B cell (primary cell): ENCODE data around the gene RAI1.

Experiments used
- CTCF ChIP-seq: fragments of 200-600 bp; IDR thresholded peaks from one replicate; pipeline ENCODE4 v1.8.0; 2022; ENCODE audit warnings: antibody characterized with exemption, mild to moderate bottlenecking
- EZH2 ChIP-seq: IDR thresholded peaks from 2 replicates; pipeline ENCODE4 v1.6.1; 2012; ENCODE audit warnings: borderline replicate concordance, low read depth, mild to moderate bottlenecking, moderate library complexity, low read length; ENCODE audit not compliant: insufficient read depth, poor library complexity, severe bottlenecking

- TF ChIP-seq CTCF (no peak), EZH2 (no peak)
These were observed 30.3 kb upstream of the RAI1 start for GRCh38 chr17:17650959-17651358.
